HG03432 (cell line): Measurements from ENCODE around the gene UMPS.
"Not testable (repeated sequence)": the region's sequence is repeated elsewhere in the genome, so short reads cannot be mapped to it uniquely, and the experiment has no call there.

ENCODE experiments used
- ATAC-seq: cut with Tn5 transposase; IDR thresholded peaks from one replicate; pipeline ENCODE4 v1.9.1; 2021; ENCODE audit warnings: mild to moderate bottlenecking, moderate library complexity; ENCODE audit not compliant: unreplicated experiment

The UMPS gene

GRCh38 chr3:124705552-124705951 lies 24.7 kb upstream of the UMPS start:
- no peak for ATAC-seq

- ATAC-seq = not testable (repeated sequence)
Observed at GRCh38 chr3:124707223-124707622, 23.0 kb upstream of the UMPS start.

GRCh38 chr3:124707656-124708062 lies 22.6 kb upstream of the UMPS start:
- ATAC-seq = no peak

- ATAC-seq = no peak
Observed at GRCh38 chr3:124714223-124714853, 15.9 kb upstream of the UMPS start.

- ATAC-seq = no peak
Observed at GRCh38 chr3:124722589-124722988, 7.7 kb upstream of the UMPS start.

- no peak for ATAC-seq
Observed at GRCh38 chr3:124730941-124731297, 667 bp downstream of the UMPS start.

GRCh38 chr3:124731760-124732159 lies 1.5 kb downstream of the UMPS start:
- no peak for ATAC-seq

- no peak for ATAC-seq
Observed at GRCh38 chr3:124741027-124741426, 10.8 kb downstream of the UMPS start.

GRCh38 chr3:124745756-124746155 lies 15.5 kb downstream of the UMPS start:
- ATAC-seq = no peak

GRCh38 chr3:124747111-124747981 lies 17.1 kb downstream of the UMPS start:
- ATAC-seq = no peak

GRCh38 chr3:124748560-124749198 lies 18.4 kb downstream of the UMPS start:
- no peak for ATAC-seq

GRCh38 chr3:124749877-124750276 lies 19.6 kb downstream of the UMPS start:
- not testable (repeated sequence) for ATAC-seq

- no peak for ATAC-seq
Observed at GRCh38 chr3:124751501-124751900, 21.2 kb downstream of the UMPS start.

- ATAC-seq = no peak
Observed at GRCh38 chr3:124752051-124752450, 21.8 kb downstream of the UMPS start.

GRCh38 chr3:124757926-124758325 lies 27.7 kb downstream of the UMPS start:
- ATAC-seq = not testable (repeated sequence)

- no peak for ATAC-seq
Observed at GRCh38 chr3:124758851-124759635, 28.8 kb downstream of the UMPS start.

- no peak for ATAC-seq
Observed at GRCh38 chr3:124759666-124760401, 29.6 kb downstream of the UMPS start.

GRCh38 chr3:124760601-124761000 lies 30.3 kb downstream of the UMPS start:
- ATAC-seq = no peak

GRCh38 chr3:124761250-124761796 lies 31.1 kb downstream of the UMPS start:
- no peak for ATAC-seq
